ENCODE results near the gene SERPINF2.
"Not testable (repeated sequence)": the region's sequence is repeated elsewhere in the genome, so short reads cannot be mapped to it uniquely, and the experiment has no call there.

Gene SERPINF2

DNA sequence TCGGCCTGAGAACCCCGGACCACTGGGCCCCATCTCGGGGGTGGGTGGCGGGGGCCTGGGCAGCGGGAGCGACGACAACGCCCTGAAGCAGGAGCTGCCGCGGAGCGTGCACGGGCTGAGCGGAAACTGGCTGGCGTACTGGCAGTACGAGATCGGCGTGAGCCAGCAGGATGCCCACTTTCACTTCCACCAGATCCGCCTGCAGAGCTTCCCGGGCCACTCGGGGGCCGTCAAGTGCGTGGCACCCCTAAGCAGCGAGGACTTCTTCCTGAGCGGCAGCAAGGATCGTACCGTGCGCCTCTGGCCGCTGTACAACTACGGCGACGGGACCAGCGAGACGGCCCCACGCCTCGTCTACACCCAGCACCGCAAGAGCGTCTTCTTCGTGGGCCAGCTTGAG, 8.9 kb upstream of the SERPINF2 start:
- no peak for DNase-seq (ENCODE audit: low read depth in 4 of 4, low spot score in 1 of 4)

DNA sequence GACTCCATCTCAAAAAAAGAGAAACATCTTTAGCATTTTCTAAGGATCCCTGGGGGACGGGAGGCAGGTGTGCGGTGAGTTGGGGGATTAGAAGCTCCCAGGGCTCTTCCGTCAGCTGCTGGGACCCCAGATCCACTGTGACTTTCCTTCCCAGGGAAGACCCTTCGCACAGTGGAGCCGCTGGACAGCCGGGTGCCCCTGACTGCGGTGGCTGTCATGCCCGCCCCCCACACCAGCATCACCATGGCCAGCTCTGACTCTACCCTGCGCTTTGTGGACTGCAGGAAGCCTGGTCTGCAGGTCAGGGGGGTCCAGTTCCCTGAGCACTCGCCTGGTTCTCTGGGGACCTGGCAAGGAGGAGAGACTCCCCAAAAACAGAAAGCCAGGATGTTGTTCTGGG, 7.3 kb upstream of the SERPINF2 start:
- DNase-seq (ENCODE audit: low read depth in 4 of 4, low spot score in 1 of 4) = no peak

DNA sequence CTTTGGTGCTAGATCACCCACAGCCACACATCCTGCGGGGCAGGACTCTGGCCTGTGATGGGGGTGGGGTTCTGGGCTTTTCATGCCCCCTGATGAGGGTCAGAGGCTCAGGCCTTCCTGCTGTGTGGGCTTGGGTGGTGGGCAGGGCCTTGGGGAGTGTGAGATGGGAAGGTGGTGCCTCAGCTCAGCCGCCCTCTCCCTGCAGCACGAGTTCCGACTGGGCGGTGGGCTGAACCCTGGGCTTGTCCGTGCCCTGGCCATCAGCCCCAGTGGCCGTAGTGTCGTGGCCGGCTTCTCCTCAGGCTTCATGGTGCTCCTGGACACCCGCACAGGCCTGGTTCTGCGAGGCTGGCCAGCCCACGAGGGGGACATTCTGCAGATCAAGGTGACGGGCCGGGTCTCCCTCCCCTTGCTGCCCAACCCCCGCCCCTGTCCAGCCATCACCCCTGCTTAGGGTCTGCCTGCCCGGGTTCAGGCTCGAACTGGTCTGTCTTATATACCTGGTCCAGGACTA, 6.8 kb upstream of the SERPINF2 start:
- DNase-seq (ENCODE audit: low read depth in 4 of 4, low spot score in 1 of 4) = no peak

DNA sequence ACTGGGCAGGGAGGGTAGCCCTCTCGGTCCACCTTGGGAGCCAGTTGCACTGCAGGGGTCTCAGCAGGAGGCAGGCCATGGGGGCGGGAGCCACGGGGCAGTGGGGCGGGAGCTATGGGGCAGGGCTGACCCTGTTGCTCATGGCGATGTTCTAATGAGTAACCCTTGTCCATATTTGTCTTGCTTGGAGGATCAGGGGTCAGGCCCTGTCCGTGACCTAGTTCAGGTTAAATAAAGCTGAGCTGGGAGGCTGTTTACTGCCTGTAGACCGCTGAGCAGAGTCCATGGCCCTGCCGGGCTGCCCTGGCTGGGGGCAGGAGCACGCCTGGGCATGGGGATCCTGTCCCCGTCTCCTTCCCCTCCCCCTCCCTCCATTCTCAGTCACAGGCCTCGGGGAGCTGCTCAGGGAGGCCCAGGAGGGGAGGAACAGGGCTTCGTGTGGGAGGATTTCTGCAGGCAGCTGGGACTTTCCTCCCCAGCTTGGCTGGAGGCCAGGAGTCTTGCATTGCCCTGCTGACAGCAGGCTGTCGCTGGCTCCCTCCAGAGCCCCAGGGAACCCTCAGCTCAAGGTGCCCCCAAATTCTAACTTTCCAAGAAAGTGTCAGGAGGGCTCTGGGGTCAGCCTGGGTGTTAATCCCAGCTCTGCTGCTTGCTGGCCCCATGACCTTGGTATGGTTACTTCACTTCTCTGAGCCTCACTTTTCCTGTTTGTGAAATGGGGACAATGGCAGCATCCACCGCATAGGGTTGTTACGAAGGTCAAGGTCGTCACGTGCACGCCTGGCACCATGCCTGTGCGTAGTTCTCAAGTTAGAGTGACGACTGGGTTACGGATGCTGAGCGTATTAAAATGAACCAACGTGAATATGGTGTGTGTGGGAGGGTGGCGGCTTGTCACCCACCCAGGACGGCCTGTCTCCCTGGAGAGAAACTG, 6.1 kb upstream of the SERPINF2 start:
- peak in 2 of 4 experiments; percentile 37 to 64 for DNase-seq (ENCODE audit: low read depth in 4 of 4, low spot score in 1 of 4)

DNA sequence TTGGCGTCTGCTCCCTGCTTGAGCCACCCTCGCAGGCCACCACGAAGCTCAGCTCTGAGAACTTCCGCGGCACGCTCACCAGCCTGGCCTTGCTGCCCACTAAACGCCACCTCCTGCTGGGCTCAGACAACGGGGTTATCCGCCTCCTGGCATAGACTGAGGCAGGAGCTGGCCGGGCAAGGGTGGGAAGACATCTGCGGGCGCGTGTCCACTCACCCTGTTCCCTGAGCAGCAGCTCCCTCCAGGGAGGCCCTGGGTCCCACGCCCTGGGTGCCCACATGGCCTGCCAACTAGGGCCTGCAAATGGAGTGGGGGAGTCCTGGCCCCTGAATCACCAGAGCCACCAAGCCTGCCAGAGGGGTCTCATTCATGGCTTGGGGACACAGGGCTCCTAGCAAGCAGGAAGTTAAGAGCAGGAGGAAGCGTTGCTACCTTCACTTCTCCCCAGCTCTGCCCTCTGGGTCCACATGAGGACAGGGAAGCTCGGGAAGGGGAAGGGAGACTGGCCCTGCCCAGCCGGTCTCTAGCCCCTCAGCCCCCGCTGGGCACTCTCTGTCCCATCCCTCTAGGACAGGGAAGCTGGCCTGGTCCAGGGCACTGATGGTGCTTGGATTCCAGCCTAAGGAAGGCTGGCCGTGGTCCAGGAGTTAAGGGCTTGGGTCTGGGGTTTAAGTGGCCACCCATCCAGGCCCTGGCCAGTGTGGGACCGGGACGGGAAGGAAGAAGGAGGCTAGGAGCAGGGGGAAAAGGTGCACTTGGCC, 5.0 kb upstream of the SERPINF2 start:
- no peak for DNase-seq (ENCODE audit: low read depth in 4 of 4, low spot score in 1 of 4)

DNA sequence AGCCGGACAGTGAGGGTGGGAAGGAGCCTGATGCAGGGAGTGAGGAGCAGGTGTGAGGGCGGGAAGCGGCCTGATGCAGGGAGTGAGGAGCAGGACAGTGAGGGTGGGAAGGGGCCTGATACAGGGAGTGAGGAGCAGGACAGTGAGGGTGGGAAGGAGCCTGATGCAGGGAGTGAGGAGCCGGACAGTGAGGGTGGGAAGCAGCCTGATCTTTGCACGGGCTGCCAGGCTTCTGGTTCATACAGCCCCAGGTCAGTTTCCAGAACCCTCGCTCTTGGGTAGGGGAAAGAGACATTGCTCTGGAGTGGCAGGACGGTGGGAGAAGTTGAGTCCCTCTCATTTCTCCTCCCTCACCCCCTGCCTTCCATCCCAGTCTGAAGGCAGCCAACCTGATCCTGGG, 772 bp upstream of the SERPINF2 start:
- not testable (repeated sequence) for DNase-seq (ENCODE audit: low read depth in 4 of 4, low spot score in 1 of 4)

DNA sequence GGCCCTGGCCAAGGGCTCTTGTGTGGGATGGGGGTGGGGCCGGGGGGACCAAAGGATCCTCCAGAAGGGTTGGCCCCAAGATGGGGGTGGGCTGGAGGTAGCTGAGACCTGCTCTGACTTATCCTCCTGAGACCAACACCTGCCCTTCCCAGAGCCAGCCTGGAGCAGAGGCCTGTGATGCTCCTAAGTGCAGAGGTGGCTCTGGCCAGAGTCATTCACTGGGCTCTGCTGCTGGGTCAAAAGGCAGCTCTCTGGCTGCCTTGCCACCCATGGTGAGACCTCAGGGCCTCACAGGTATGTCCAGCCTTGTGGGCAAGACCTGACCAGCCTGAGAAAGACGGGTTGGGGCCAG, 393 bp downstream of the SERPINF2 start:
- no peak for DNase-seq (ENCODE audit: low read depth in 4 of 4, low spot score in 1 of 4)

DNA sequence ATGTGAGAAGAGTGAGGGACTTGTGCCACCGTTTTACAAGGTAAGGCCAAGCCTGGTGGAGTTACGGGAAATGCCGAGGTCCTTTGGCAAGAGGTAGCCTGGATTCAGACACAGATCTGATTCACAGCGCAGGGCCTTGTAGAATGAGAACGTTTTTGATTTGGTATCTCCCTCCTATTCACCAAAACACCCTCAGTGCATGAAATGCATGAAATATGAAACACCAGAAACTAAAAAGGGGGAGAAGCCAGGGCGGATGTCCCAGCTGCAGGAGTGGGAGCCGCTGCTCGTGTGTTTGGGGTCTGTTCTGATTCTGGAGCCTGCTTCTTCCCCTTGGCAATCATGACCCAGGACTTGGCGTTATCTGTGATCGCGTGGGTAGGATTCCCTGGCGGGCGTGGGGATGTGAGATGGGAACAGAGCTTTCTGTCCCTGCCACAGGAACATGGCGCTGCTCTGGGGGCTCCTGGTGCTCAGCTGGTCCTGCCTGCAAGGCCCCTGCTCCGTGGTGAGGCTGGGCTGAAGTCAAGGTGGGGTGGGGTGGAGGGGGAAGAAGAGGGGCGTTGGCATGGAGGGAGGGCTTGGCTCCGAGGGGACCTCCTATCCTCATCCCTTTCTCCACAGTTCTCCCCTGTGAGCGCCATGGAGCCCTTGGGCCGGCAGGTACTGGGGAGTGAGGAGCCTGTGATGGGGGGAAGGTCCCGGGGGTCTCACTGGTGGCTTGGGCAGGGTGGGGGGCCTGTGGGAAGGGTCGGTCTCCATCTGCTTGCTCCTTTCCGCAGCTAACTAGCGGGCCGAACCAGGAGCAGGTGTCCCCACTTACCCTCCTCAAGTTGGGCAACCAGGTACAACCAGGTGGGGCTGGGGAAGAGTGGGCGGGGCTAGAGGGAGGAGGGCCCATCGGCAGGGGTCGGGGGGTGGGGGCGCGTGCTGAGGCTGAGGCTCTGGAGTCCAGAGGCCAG, 2.2 kb downstream of the SERPINF2 start:
- DNase-seq (ENCODE audit: low read depth in 4 of 4, low spot score in 1 of 4) = no peak

DNA sequence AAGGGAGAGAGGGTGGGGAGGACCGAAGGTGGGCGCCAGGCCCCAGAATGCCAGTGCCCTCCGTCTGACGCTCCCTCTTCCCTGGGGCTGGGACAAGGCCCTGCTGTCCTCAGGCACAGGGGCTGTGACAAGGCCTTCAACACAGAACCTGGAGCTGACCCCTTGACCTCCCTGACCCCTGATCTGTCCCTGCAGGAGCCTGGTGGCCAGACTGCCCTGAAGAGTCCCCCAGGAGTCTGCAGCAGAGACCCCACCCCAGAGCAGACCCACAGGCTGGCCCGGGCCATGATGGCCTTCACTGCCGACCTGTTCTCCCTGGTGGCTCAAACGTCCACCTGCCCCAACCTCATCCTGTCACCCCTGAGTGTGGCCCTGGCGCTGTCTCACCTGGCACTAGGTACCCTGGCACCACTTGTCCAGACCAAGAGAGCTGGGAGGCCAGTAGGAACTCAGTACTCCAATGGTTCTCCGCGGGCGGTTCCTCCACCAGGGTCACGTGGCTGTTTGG, 2.9 kb downstream of the SERPINF2 start:
- no peak for DNase-seq (ENCODE audit: low read depth in 4 of 4, low spot score in 1 of 4)

DNA sequence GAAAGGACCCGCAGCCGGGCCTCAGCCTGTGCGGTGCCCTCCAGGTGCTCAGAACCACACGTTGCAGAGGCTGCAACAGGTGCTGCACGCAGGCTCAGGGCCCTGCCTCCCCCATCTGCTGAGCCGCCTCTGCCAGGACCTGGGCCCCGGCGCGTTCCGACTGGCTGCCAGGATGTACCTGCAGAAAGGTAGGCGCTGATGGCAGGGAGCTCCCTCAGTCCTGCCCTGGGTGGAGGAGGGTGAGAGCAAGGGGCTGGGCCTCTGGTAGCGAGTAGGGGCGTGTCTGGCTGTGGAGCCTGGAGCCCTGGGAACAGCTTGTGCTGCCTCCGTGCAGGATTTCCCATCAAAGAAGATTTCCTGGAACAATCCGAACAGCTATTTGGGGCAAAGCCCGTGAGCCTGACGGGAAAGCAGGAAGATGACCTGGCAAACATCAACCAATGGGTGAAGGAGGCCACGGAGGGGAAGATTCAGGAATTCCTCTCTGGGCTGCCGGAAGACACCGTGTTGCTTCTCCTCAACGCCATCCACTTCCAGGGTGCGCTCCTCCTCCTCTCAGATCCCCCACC, 4.4 kb downstream of the SERPINF2 start:
- DNase-seq (ENCODE audit: low read depth in 4 of 4, low spot score in 1 of 4) = no peak

DNA sequence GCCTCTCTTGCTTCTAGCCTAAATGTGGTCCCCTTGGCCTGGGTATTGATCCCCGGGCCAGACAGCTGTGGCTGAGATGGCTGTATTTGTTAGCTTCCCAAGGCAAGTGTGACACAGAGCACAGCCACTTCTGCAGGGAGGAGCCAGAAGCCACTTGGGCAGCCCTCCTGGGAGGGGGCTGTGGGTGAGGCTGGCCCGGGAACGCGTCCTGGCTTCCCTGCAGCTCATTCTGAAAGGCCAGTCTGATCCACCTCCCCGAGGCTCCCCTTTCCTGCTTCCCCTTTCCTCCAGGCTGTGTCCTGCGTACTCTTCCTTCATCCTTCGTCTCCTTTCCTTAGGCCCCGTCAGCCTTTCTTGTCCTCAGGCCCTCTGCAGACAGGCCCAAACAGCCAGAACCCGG, 8.0 kb downstream of the SERPINF2 start:
- no peak for DNase-seq (ENCODE audit: low read depth in 4 of 4, low spot score in 1 of 4)

DNA sequence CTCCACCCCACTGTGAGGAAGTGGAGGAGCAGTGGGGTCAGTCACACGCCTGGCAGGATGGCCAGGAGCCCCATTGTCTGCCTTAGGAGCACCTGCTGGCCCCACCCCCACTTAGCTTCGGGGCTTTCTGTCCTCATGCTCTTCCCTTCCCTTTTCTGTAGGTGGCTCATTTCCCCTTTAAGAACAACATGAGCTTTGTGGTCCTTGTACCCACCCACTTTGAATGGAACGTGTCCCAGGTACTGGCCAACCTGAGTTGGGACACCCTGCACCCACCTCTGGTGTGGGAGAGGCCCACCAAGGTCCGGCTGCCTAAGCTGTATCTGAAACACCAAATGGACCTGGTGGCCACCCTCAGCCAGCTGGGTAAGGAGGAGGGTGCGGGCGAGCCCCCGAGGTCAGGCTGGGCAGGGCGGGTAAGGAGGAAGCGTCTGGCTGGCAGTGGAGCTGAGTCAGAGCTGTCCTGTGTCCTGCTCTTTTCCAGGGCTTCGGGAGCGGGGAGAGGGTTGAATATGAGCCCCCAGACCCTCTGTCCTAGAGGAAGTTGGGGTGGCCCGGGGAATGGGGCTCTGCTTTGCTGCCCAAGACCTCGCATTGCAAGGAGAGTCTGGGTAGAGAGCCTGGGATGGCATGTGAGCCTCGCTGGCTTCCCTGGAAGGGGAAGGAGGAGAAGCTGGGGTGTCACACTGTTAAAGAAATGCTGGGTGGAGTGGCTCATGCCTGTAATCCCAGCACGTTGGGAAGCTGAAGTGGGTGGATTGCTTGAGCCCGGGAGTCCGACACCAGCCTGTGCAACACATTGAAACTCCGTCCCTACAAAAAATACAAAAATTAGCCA, 10.0 kb downstream of the SERPINF2 start:
- no peak for DNase-seq (ENCODE audit: low read depth in 4 of 4, low spot score in 1 of 4)

DNA sequence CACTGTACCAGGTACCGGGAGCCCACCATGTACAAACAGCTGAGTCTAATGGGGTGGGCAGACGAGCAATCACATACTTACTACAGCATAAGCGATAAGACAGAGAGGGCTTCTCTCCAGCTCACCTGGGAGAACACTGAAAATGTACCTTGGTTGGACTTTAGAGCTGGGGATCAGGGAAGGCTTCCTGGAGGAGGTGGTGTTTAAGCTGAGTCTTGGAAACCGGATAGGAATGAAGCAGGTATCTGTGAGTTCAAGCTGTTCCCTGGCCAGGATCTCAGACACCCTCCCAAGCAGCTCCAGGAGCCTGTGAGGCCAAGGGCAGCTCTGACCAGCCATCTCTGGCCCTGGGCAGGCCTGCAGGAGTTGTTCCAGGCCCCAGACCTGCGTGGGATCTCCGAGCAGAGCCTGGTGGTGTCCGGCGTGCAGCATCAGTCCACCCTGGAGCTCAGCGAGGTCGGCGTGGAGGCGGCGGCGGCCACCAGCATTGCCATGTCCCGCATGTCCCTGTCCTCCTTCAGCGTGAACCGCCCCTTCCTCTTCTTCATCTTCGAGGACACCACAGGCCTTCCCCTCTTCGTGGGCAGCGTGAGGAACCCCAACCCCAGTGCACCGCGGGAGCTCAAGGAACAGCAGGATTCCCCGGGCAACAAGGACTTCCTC, 11.2 kb downstream of the SERPINF2 start:
- no peak for DNase-seq (ENCODE audit: low read depth in 4 of 4, low spot score in 1 of 4)

DNA sequence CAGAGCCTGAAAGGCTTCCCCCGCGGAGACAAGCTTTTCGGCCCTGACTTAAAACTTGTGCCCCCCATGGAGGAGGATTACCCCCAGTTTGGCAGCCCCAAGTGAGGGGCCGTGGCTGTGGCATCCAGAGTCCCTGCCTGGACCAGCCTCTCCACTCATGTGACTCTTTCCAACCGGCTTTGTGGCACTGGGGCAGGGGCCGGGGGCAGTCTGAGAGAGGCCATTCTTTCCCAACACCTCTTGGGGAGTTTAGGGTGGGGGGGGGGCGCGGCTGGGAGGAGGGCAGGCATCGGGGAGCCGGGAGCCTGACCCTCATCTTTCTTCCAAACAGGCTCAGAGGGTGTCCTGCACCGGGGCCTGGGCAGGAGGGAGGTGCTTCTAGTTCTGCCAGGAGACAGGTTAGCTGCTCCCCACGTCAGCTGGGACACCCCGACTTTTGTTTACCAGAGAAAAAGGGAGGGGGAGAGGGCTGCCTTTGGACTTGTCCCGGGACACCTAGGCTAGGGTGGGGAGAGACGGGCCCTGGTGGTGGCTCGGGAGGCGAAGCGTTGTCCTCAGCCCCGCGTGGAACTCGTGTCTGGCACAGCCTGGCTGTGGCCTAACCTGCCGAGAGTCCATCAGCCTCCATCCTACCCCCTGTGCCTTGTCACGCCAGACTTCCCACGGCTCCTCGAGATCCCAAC, 11.9 kb downstream of the SERPINF2 start:
- DNase-seq (ENCODE audit: low read depth in 4 of 4, low spot score in 1 of 4) = no peak

DNA sequence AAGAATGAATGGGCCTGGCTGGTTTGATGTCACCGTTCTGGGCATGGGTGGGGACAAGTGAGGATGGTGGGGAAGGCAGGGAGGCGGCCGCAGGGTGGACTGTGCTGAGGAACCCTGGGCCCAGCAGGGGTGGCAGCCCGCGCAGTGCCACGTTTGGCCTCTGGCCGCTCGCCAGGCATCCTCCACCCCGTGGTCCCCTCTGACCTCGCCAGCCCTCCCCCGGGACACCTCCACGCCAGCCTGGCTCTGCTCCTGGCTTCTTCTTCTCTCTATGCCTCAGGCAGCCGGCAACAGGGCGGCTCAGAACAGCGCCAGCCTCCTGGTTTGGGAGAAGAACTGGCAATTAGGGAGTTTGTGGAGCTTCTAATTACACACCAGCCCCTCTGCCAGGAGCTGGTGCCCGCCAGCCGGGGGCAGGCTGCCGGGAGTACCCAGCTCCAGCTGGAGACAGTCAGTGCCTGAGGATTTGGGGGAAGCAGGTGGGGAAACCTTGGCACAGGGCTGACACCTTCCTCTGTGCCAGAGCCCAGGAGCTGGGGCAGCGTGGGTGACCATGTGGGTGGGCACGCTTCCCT, 12.7 kb downstream of the SERPINF2 start:
- DNase-seq (ENCODE audit: low read depth in 4 of 4, low spot score in 1 of 4) = no peak

DNA sequence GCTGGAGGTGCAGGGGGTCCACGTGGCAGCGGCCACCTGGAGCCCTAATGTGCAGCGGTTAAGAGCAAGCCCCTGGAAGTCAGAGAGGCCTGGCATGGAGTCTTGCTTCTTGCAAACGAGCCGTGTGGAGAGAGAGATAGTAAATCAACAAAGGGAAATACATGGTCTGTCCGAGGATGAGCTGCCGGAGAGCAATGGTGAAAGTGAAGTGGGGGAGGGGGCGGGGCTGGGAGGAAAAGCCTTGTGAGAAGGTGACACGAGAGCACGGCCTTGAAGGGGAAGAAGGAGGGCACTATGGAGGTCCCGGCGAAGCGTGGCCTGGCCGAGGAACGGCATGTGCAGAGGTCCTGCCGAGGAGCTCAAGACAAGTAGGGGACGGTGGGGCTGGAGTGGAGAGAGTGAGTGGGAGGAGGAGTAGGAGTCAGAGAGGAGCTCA, 13.2 kb downstream of the SERPINF2 start:
- DNase-seq (ENCODE audit: low read depth in 4 of 4, low spot score in 1 of 4) = no peak

DNA sequence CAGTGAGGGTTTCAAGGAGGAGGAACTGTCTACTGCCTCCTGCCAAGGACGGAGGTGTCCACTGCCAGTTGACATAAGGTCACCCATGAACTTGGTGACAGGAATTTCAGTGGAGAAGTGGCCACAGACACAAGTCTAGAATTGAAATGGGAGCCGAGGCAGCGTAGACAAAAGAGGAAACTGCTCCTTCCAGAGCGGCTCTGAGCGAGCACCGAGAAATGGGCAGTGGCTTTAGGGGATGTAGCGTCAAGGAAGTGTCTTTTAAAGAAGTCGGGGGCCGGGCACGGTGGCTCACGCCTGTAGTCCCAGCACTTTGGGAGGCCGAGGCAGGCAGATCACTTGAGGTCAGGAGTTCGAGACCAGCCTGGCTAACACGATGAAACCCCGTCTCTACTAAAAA, 16.1 kb downstream of the SERPINF2 start:
- DNase-seq (ENCODE audit: low read depth in 4 of 4, low spot score in 1 of 4) = no peak

DNA sequence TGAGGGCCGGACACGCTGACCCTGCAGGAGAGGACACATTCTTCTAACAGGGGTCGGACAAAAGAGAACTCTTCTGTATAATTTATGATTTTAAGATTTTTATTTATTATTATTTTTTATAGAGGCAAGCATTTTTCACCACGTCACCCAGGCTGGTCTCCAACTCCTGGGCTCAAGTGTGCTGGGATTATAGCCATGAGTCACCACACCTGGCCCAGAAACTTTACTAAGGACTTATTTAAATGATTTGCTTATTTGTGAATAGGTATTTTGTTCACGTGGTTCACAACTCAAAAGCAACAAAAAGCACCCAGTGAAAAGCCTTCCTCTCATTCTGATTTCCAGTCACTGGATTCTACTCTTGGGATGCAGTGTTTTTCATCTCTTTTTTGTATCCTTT, 16.9 kb downstream of the SERPINF2 start:
- DNase-seq (ENCODE audit: low read depth in 4 of 4, low spot score in 1 of 4) = no peak
